Measurements from ENCODE around the gene MEX3C. TPM values are rescaled to one million over a fixed set of nuclear protein-coding genes. Genes with fewer than 3 reads are reported as not detected.

The MEX3C gene
- total and polyA plus RNA-seq, 2 experiments from 2014 or later = 15.2 to 50.7 TPM

DNA sequence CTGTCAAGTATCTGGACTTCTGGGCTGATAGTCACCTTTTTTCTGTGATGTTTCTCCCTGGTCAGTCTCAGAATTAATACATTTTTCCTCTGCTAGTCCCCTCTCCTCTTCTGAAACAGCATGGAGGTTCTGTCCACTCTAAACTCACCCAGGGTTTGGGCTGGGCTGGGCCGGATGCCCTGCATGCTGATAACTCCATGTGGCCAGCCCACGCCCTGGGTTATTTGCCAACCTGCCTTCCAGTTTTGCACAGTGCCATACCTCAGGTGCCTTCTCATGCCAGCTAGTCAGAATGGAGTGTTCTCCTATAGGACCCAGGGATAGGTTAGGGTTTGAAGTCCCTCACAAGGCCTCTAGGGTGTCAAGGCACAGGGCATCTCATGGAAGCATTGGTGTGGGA lies 32.2 kb downstream of the MEX3C start:
- no peak for DNase-seq
- no peaks in the 10 kb centered on the region for H4K20me1 ChIP-seq (ENCODE audit: insufficient read depth)
- H3K27ac ChIP-seq = no peak overlapping the region
- no peak overlapping the region for H3K4me3 ChIP-seq
- TF ChIP-seq EZH2phosphoT487 (IDR thresholded peaks at IDR 0.05; ENCODE audit: insufficient read depth, low read depth) (no peak), EZH2 (IDR thresholded peaks at IDR 0.05; ENCODE audit: insufficient read depth, poor library complexity, severe bottlenecking) (no peak)
- in situ Hi-C loops (cut with MboI) = no loop called here
- H3K4me2 ChIP-seq (ENCODE audit: unreplicated experiment) = no peak overlapping the region
- H3K79me2 ChIP-seq (ENCODE audit: insufficient read depth) = no peaks in the 10 kb centered on the region
- H3K9me3 ChIP-seq (ENCODE audit: low read depth) = no peaks in the 10 kb centered on the region
- H3K9ac ChIP-seq = no peak overlapping the region
- no peak overlapping the region for H2AFZ ChIP-seq
- H3K4me1 ChIP-seq (ENCODE audit: insufficient read depth) = no peaks in the 10 kb centered on the region
- H3F3A ChIP-seq (ENCODE audit: insufficient read depth) = no peaks in the 10 kb centered on the region
- no peaks in the 10 kb centered on the region for H3K27me3 ChIP-seq (replicated peaks; ENCODE audit: insufficient read depth)
- H3K9me2 ChIP-seq (ENCODE audit: insufficient read depth) = no peaks in the 10 kb centered on the region
- H3K36me3 ChIP-seq (ENCODE audit: low read depth) = no peaks in the 10 kb centered on the region
- 85 to 100% methylated on average over 2 of the region's 2 CpGs for WGBS, 2 experiments (ENCODE audit: low coverage in 1 of 2, low lambda C conversion rate in 2 of 2, missing lambda C conversion rate in 2 of 2)

DNA sequence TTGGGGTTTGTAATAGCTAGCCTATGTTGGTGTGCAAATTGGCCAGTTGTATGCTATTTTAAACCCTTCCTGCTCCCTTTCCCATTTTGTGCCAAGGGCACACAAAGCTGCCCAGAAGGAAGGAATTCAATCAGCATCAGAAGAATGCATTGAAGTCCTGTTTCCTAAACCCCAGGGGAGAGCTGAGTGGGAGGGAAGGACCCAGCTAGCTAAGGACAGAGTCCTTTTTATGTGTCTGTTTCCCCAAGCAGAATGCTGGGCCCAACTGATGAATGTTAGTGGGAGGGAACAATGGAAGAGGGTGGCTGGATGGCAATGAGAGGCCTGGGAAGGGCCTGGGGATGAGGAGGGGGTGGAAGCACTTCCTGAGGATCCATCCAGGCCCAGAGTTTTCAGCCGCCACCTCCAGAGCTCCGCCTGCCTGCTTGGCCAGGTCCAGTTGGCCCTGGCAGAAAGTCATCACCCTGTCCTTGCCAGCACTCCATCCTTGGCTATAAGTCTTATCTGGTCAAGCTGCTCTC lies 32.7 kb downstream of the MEX3C start:
- 78 to 96% methylated on average over 2 of the region's 2 CpGs for WGBS, 2 experiments (ENCODE audit: low coverage in 1 of 2, low lambda C conversion rate in 2 of 2, missing lambda C conversion rate in 2 of 2)
- no peak for TF ChIP-seq EZH2phosphoT487 (IDR thresholded peaks at IDR 0.05; ENCODE audit: insufficient read depth, low read depth)
- Histone ChIP-seq H3K9me2 (ENCODE audit: insufficient read depth) (no peaks in the 10 kb centered on the region), H2AFZ (no peak overlapping the region), H3K9ac (no peak overlapping the region), H3K4me2 (ENCODE audit: unreplicated experiment) (no peak overlapping the region), H3K36me3 (ENCODE audit: low read depth) (no peaks in the 10 kb centered on the region), H3K79me2 (ENCODE audit: insufficient read depth) (no peaks in the 10 kb centered on the region), H3K9me3 (ENCODE audit: low read depth) (no peaks in the 10 kb centered on the region), H3F3A (ENCODE audit: insufficient read depth) (no peaks in the 10 kb centered on the region), H3K4me1 (ENCODE audit: insufficient read depth) (no peaks in the 10 kb centered on the region), H3K27me3 (replicated peaks; ENCODE audit: insufficient read depth) (no peaks in the 10 kb centered on the region), H3K27ac (no peak overlapping the region), H4K20me1 (ENCODE audit: insufficient read depth) (no peaks in the 10 kb centered on the region), H3K4me3 (no peak overlapping the region)
- no peak for DNase-seq
- in situ Hi-C loops (cut with MboI) = no loop called here

DNA sequence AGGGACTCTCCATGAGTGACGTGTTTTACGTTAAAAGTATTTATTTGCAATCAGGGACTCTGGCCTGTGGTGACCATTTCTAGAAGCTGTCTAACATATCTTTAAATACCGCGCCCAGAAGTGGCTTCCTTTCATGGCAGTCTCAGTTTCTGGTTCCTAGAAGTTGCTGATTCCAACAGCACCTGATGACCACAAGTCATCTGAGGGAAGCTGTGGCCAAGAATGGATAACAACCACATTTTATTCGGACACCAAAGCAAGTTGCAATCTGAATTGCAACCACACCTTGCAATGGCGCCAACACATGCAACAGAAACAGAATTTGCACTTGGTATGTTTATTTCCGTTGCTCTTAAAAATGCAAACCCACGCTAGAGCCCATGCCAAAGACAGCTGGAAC lies 33.1 kb downstream of the MEX3C start:
- peak; percentile 3 for DNase-seq
- Histone ChIP-seq H3F3A (ENCODE audit: insufficient read depth) (no peaks in the 10 kb centered on the region), H3K9ac (no peak overlapping the region), H3K27me3 (replicated peaks; ENCODE audit: insufficient read depth) (no peaks in the 10 kb centered on the region), H3K79me2 (ENCODE audit: insufficient read depth) (no peaks in the 10 kb centered on the region), H3K36me3 (ENCODE audit: low read depth) (no peaks in the 10 kb centered on the region), H4K20me1 (ENCODE audit: insufficient read depth) (no peaks in the 10 kb centered on the region), H3K4me1 (ENCODE audit: insufficient read depth) (no peaks in the 10 kb centered on the region), H3K4me2 (ENCODE audit: unreplicated experiment) (no peak overlapping the region), H3K27ac (no peak overlapping the region), H3K4me3 (no peak overlapping the region), H2AFZ (no peak overlapping the region), H3K9me3 (ENCODE audit: low read depth) (no peaks in the 10 kb centered on the region), H3K9me2 (ENCODE audit: insufficient read depth) (no peaks in the 10 kb centered on the region)
- WGBS, 2 experiments (ENCODE audit: low coverage in 1 of 2, low lambda C conversion rate in 2 of 2, missing lambda C conversion rate in 2 of 2) = 83% methylated on average over 8 of the region's 8 CpGs
- no peak for TF ChIP-seq EZH2phosphoT487 (IDR thresholded peaks at IDR 0.05; ENCODE audit: insufficient read depth, low read depth)
- no peak for TF ChIP-seq EZH2 (IDR thresholded peaks at IDR 0.05; ENCODE audit: insufficient read depth, poor library complexity, severe bottlenecking)
- in situ Hi-C loops (cut with MboI) = no loop called here

DNA sequence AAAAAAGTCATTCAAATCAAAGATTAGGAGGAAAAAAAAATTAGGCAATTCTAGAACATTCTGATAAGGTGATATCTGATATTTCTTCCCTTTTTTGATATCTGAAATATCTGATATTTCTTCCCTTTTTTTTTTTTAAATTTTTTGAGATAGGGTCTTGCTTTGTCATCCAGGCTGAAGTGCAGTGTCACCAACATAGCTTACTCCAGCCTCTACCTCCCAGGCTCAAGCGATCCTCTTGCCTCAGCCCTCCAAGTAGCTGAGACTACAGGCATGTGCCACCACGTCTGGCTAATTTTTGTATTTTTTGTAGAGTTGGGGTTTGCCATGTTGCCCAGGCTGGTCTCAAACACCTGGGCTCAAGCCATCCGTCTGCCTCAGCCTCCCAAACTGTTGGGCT lies 33.9 kb downstream of the MEX3C start:
- Histone ChIP-seq H3K36me3 (ENCODE audit: low read depth) (no peaks in the 10 kb centered on the region), H3K79me2 (ENCODE audit: insufficient read depth) (no peaks in the 10 kb centered on the region), H3K27me3 (replicated peaks; ENCODE audit: insufficient read depth) (no peaks in the 10 kb centered on the region), H3K4me1 (ENCODE audit: insufficient read depth) (no peaks in the 10 kb centered on the region), H3K9me3 (ENCODE audit: low read depth) (no peaks in the 10 kb centered on the region), H3K27ac (no peak overlapping the region), H3K9me2 (ENCODE audit: insufficient read depth) (no peaks in the 10 kb centered on the region), H3K4me2 (ENCODE audit: unreplicated experiment) (no peak overlapping the region), H3K9ac (no peak overlapping the region), H4K20me1 (ENCODE audit: insufficient read depth) (no peaks in the 10 kb centered on the region), H3F3A (ENCODE audit: insufficient read depth) (no peaks in the 10 kb centered on the region), H3K4me3 (no peak overlapping the region), H2AFZ (no peak overlapping the region)
- DNase-seq = no peak
- in situ Hi-C loops (cut with MboI) = no loop called here
- TF ChIP-seq EZH2phosphoT487 (IDR thresholded peaks at IDR 0.05; ENCODE audit: insufficient read depth, low read depth) = no peak
- TF ChIP-seq EZH2 (IDR thresholded peaks at IDR 0.05; ENCODE audit: insufficient read depth, poor library complexity, severe bottlenecking) = no peak
- 68 to 72% methylated on average over 3 of the region's 3 CpGs for WGBS, 2 experiments (ENCODE audit: low coverage in 1 of 2, low lambda C conversion rate in 2 of 2, missing lambda C conversion rate in 2 of 2)

DNA sequence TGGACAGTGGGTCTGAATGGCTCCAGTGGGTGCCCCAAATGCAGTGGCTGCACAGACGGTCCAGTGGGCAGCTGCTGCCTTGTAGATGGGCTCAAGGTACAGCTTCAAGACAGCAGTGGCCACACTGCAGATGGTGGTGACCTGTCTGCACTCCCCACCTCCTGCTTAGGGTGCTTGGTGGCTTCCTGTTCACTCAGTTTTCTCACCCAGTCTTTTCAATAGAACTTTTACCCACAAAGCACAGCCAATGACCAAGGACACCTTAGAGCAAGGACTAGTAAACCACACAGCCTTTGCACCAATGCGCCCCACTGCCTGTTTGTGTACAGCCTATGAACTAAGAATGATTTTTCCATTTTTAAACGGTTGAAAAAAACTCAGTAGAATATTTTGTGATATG lies 34.9 kb downstream of the MEX3C start:
- no peak overlapping the region for H3K27ac ChIP-seq
- no peak overlapping the region for H3K9ac ChIP-seq
- no peaks in the 10 kb centered on the region for H3K9me2 ChIP-seq (ENCODE audit: insufficient read depth)
- H2AFZ ChIP-seq = no peak overlapping the region
- no peaks in the 10 kb centered on the region for H3K9me3 ChIP-seq (ENCODE audit: low read depth)
- 47 to 55% methylated on average over 3 of the region's 3 CpGs for WGBS, 2 experiments (ENCODE audit: low coverage in 1 of 2, low lambda C conversion rate in 2 of 2, missing lambda C conversion rate in 2 of 2)
- TF ChIP-seq EZH2 (IDR thresholded peaks at IDR 0.05; ENCODE audit: insufficient read depth, poor library complexity, severe bottlenecking) = no peak
- no peak for TF ChIP-seq EZH2phosphoT487 (IDR thresholded peaks at IDR 0.05; ENCODE audit: insufficient read depth, low read depth)
- no peaks in the 10 kb centered on the region for H3K27me3 ChIP-seq (replicated peaks; ENCODE audit: insufficient read depth)
- no peak for DNase-seq
- H4K20me1 ChIP-seq (ENCODE audit: insufficient read depth) = no peaks in the 10 kb centered on the region
- H3K79me2 ChIP-seq (ENCODE audit: insufficient read depth) = no peaks in the 10 kb centered on the region
- in situ Hi-C loops (cut with MboI) = no loop called here
- H3K4me3 ChIP-seq = no peak overlapping the region
- H3F3A ChIP-seq (ENCODE audit: insufficient read depth) = no peaks in the 10 kb centered on the region
- H3K4me1 ChIP-seq (ENCODE audit: insufficient read depth) = no peaks in the 10 kb centered on the region
- no peaks in the 10 kb centered on the region for H3K36me3 ChIP-seq (ENCODE audit: low read depth)
- no peak overlapping the region for H3K4me2 ChIP-seq (ENCODE audit: unreplicated experiment)

Data from GM23248 (cell line).